HG03196 (cell line): ENCODE measurements around the gene SERINC2.
"Not testable (repeated sequence)": the region's sequence is repeated elsewhere in the genome, so short reads cannot be mapped to it uniquely, and the experiment has no call there.

Source experiments
- ATAC-seq: cut with Tn5 transposase; IDR thresholded peaks from one replicate; pipeline ENCODE4 v1.9.1; 2021; ENCODE audit not compliant: unreplicated experiment

The SERINC2 gene

GRCh38 chr1:31412205-31412604 lies 808 bp upstream of the SERINC2 start:
- ATAC-seq, result no peak

- ATAC-seq, result no peak
Measured at GRCh38 chr1:31413405-31414001, 490 bp downstream of the SERINC2 start.

DNA sequence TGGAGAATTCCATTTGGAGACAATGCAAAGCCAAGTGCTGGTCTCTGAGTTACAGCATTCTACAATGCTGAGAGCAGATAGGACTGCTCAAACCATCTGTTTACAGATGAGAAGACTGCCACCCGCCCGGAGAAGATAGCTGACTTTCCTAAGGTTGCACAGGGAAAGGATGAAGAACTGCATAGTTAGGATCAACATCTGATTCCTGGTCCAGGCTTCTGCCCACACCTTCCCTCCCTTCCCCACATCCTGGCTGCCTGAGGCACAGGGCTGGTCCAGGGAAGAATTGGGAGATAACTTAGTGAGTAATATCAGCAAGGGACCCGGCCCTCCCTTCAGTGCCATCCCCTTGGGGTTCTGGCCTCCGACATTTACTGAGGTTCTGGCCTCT lies 2.0 kb downstream of the SERINC2 start:
- ATAC-seq, result no peak

GRCh38 chr1:31415658-31416057 lies 2.6 kb downstream of the SERINC2 start:
- no peak for ATAC-seq

DNA sequence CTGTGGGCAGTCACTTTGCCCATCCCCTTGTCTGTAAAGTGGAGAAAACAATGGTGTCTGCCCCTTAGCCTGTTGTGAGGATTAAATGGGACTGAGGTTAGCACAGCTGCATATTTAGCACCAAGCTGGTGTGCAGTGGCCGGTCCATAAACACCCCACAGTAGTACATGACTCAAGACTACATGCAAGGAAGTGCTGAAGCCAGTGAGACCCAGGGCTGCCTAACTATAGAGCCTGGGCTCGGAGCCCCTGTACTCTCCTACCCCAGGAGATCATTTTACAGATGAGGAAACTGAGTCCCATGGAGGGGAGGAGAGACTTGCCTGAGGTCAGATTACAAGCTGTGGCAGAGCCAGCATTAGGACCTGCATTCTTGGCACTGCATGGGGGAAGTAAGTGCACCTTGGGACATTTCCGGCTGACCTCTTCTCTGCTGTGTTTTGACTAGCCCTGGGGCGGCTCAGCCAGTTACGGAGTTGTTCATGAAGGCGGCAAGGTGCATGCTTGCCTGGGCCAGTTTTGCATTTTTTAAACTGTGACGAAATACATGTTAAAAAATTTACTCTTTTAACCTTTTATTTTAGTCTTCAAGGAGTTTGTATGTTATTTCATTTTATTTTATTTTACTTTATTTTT lies 3.2 kb downstream of the SERINC2 start:
- ATAC-seq, result no peak

- no peak for ATAC-seq
Measured at GRCh38 chr1:31417148-31417547, 4.1 kb downstream of the SERINC2 start.

DNA sequence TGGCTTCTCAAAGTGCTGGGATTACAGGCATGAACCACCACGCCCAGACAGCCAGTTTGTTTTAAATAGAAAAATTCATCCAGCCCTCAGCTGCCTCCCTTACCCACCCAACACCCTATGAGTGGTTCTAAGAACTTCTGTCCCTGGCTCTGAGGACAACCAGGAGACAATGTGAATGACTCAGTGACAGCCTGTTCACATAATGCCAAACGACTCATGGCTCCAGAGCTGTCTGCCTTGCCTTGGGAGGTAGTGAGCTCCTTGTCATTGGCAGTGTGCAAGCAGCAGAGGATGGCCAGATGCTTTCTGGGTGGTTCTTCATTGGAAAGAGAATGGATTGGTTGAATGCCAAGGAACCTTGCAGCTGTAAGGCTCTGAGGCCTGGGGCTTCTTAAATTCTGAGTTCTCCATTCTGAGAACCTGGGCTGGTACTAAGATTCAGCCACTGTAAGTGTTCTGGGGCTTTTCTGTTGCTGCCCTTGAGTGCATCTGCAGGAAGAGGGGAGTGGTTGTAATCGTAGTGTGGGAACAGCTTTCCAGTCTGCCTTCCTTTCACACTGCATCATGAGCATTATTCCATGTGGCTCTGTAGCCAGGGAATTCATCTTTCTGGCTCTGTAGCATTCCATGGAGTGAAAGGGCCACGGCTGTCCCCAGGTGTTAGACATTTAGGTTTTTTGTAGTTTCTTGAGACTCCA lies 5.8 kb downstream of the SERINC2 start:
- ATAC-seq, result no peak

DNA sequence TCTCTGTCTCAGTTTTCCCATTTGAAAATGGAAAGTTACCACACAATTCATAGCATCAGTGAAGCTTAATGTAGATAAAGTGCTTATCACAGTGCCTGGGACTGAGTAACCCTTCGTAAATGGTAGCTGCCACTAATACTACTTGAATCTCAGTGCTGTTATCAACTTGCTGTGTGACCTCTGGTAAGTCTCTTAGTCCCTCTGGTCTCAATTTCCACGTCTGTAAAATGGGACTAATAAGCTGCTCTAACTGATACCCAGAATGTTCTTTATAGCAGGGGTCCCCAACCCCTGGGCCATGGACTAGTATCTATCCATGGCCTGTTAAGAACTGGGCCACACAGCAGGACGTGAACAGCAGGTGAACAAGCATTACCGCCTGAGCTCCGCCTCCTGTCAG lies 7.7 kb downstream of the SERINC2 start:
- no peak for ATAC-seq

DNA sequence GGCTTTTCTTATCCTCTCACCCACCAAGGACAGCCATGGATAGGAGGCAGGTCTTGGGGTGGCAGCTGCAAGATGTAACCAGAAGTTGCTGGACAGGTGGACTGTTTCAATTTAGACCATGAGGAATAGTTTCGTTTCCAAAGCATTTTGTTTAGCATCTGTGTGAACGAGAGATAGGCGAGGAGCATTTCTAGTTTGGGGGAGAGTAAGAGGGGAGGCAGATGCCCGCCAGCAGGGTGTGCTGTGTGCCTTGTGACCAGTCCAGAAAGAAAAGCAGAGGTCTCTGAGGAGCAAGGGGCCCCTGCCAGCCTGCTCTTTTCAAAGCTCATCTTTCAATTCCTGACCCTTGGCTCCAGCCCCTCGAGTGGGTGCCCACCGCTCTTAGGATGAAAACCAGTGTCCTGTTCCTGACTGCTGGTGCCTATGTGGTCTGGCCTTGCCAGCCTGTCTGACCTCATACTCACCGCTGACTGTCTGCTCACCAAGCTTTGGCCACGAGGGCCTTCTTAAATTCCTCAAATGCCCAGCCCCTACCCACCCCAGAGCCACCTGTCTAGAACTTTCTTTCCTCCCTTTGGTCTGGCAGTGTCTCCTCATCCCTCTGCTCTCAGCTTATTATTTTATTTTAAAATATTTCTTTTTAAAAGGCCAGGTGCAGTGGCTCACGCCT lies 8.5 kb downstream of the SERINC2 start:
- ATAC-seq, result no peak

DNA sequence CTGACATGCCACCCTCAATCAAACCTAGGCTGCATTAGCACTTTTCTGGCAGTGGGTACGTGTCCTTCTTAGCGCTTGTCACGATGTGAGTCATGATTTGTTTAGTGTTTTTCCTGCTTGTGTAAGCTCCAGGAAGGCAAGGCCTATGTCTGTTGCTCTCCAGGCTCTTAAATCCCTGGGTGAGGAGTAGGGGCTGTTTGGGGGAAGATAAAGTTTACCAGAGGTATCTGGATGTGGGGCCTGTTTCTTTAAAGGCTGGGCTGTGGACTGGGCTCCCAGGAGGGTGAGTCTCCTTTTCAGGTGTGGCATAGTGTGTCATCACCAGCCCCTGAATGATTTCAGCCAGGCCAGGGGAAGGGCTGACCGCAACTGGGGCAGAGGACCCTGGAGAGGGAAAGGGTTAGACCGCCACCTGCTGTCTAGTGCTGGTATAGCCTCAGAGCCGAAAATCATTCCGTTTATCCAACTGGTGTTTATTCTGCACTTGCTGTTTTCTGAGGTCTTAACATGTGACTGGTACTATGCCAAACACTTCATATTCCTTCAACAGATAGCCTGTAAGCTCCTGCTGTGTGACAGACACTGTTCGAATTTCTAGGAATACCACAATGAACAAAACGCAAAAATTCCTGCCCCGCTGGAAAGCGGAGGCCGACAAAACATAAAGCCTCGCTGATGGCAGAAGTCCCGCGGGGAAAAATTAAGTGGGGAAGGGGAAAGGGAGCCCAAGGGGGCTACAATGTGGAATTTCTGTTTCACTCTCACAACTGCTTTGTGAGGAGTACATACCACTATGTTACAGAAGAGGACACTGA lies 9.7 kb downstream of the SERINC2 start:
- ATAC-seq, result peak; percentile 39

GRCh38 chr1:31423418-31423947 lies 10.5 kb downstream of the SERINC2 start:
- ATAC-seq, result peak; percentile 81

GRCh38 chr1:31424568-31424967 lies 11.6 kb downstream of the SERINC2 start:
- no peak for ATAC-seq

GRCh38 chr1:31425301-31426081 lies 12.5 kb downstream of the SERINC2 start:
- no peak for ATAC-seq

GRCh38 chr1:31426249-31426922 lies 13.4 kb downstream of the SERINC2 start:
- ATAC-seq, result no peak

GRCh38 chr1:31427322-31427721 lies 14.3 kb downstream of the SERINC2 start:
- ATAC-seq, result no peak

DNA sequence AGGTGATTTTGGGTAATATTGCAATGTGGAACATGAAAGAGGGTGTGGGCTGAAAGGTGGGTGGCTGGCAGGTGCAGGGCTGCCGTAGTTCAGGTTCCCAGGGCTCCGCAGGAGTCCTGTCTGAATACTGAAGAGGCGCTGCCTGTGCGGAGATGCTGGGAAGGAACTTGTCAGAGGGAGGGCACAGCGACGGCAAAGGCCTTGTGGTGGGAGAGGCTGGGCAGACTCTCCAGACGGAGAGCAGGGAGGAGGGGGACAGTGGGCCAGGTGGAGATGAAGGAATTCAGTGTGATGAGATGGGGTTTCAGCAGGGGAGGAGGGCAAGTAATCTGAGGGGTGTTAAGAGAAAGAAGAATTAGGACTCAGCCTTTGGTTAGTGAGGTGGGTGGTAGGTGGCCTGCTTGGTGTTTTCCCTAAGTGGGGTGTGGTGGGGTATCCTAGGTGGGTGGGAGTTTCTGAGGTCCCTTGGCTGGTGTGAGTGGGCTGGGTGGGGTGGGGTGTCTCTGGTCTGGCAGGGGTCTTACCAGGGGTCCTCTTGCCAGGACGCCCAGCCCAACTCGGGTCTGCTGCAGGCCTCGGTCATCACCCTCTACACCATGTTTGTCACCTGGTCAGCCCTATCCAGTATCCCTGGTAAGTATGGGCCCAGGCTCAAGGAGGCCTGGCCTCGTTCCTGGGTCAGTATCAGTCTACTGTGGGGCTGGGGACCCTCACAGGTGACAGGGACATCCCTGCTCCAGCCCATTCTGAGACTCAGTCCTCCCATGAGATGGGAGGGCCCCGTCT lies 15.6 kb downstream of the SERINC2 start:
- ATAC-seq, result no peak

DNA sequence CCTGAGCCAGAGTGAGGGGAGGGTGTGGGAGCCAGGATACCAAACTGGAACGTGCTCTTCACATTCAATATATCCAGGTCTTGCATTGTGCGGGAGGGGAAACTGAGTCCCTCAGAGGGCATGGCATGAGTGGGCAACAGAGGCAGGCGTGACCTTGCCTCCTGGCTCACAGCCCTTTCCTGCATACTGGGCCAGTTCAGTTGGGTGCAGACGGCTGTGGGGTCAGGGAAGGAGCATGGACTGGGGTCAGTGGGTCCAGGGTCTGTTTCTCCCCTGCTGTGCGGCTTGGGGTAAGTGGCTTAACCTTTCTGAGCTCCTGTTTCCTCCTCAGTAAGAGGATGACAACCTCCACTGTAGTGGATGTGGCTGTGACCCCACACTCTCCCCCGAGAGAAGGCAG lies 16.6 kb downstream of the SERINC2 start:
- ATAC-seq, result no peak

- ATAC-seq, result not testable (repeated sequence)
Measured at GRCh38 chr1:31431351-31432257, 18.6 kb downstream of the SERINC2 start.
